GM23248 (cell line): ENCODE results near the gene CLDN15. TPM values are rescaled to one million over a fixed set of nuclear protein-coding genes. Genes with fewer than 3 reads are reported as not detected.
A peak's percentile ranks its signal among the peaks of the same experiment; 100 is the strongest.
"Not testable (repeated sequence)": the region's sequence is repeated elsewhere in the genome, so short reads cannot be mapped to it uniquely, and the experiment has no call there.

ENCODE experiments used
- DNase-seq: peaks from one replicate; pipeline ENCODE4 v3.0.0-alpha.2; 2015
- H2AFZ ChIP-seq: fragments of 200-600 bp; sonication (generic); 2 replicates; pipeline ENCODE4 v1.6.1; 2016; ENCODE audit warnings: antibody characterized with exemption
- H3F3A ChIP-seq: fragments of 200-600 bp; sonication (generic); 2 replicates; pipeline ENCODE4 v1.6.1; 2016; ENCODE audit warnings: mild to moderate bottlenecking, antibody characterized with exemption, mixed run types; ENCODE audit not compliant: insufficient read depth
- H3K27ac ChIP-seq: fragments of 200-600 bp; sonication (generic); 2 replicates; pipeline ENCODE4 v1.5.1; 2016; ENCODE audit warnings: mild to moderate bottlenecking
- H3K27me3 ChIP-seq: fragments of 200-600 bp; sonication (generic); replicated peaks from 2 replicates; pipeline ENCODE4 v1.6.1; 2016; ENCODE audit warnings: mild to moderate bottlenecking; ENCODE audit not compliant: insufficient read depth
- H3K36me3 ChIP-seq: fragments of 200-600 bp; sonication (generic); 2 replicates; pipeline ENCODE4 v1.6.1; 2016; ENCODE audit warnings: low read depth, mild to moderate bottlenecking
- H3K4me1 ChIP-seq: fragments of 200-600 bp; sonication (generic); 2 replicates; pipeline ENCODE4 v1.6.1; 2016; ENCODE audit warnings: mild to moderate bottlenecking; ENCODE audit not compliant: insufficient read depth
- H3K4me2 ChIP-seq: fragments of 200-600 bp; sonication (generic); one replicate; pipeline ENCODE4 v1.6.1; 2016; ENCODE audit warnings: mild to moderate bottlenecking; ENCODE audit not compliant: unreplicated experiment
- H3K4me3 ChIP-seq: fragments of 200-600 bp; sonication (generic); 2 replicates; pipeline ENCODE4 v1.5.1; 2016; ENCODE audit warnings: mild to moderate bottlenecking
- H3K79me2 ChIP-seq: fragments of 200-600 bp; sonication (generic); 2 replicates; pipeline ENCODE4 v1.6.1; 2016; ENCODE audit warnings: mild to moderate bottlenecking; ENCODE audit not compliant: insufficient read depth
- H3K9ac ChIP-seq: fragments of 200-600 bp; sonication (generic); 2 replicates; pipeline ENCODE4 v1.6.1; 2016; ENCODE audit warnings: mild to moderate bottlenecking
- H3K9me2 ChIP-seq: fragments of 200-600 bp; sonication (generic); 2 replicates; pipeline ENCODE4 v1.6.1; 2016; ENCODE audit warnings: mixed run types, mild to moderate bottlenecking, moderate library complexity; ENCODE audit not compliant: insufficient read depth
- H3K9me3 ChIP-seq: fragments of 200-600 bp; sonication (generic); one replicate; pipeline ENCODE4 v1.6.1; 2017; ENCODE audit warnings: low read depth
- H4K20me1 ChIP-seq: fragments of 200-600 bp; sonication (generic); 2 replicates; pipeline ENCODE4 v1.6.0; 2016; ENCODE audit not compliant: insufficient read depth
- EZH2 ChIP-seq: fragments of 200-600 bp; sonication (generic); IDR thresholded peaks from 2 replicates; pipeline ENCODE4 v1.6.1; 2018; ENCODE audit warnings: antibody characterized with exemption, mild to moderate bottlenecking; ENCODE audit not compliant: insufficient read depth, poor library complexity, severe bottlenecking
- EZH2phosphoT487 ChIP-seq: fragments of 200-600 bp; sonication (generic); IDR thresholded peaks from 2 replicates; pipeline ENCODE4 v1.6.1; 2018; ENCODE audit warnings: antibody characterized with exemption, moderate library complexity, mild to moderate bottlenecking, low read depth; ENCODE audit not compliant: insufficient read depth
- WGBS, 2 experiments: methylation state at CpG; one replicate each; pipeline ENCODE4 v1.1.6; 2015 to 2017; ENCODE audit warnings: low lambda C conversion rate in 2 of 2, low coverage in 1 of 2; ENCODE audit errors: missing lambda C conversion rate in 2 of 2; 5-methylcytosine and 5-hydroxymethylcytosine counted together
- in situ Hi-C: fragments of 300-500 bp; cut with MboI; formaldehyde crosslinking; loops from 2 replicates; pipeline ENCODE4 v1.15.0; 2020
- polyA plus RNA-seq: library from polyadenylated mRNA; unstranded; fragments of >200 nt; fragmentation: Nextera tagmentation; extraction: Ambion mirVana; gene quantifications from 2 replicates; pipeline ENCODE4 v1.2.1, GENCODE V29; 2016
- total RNA-seq: library from RNA; depleted of rRNA; stranded (reverse); fragments of >200 nt; shearing (Covaris generic); gene quantifications from 2 replicates; pipeline ENCODE4 v1.2.3, GENCODE V29; 2014

The CLDN15 gene
- total and polyA plus RNA-seq, 2 experiments from 2014 or later = 1.4 to 5.0 TPM

DNA sequence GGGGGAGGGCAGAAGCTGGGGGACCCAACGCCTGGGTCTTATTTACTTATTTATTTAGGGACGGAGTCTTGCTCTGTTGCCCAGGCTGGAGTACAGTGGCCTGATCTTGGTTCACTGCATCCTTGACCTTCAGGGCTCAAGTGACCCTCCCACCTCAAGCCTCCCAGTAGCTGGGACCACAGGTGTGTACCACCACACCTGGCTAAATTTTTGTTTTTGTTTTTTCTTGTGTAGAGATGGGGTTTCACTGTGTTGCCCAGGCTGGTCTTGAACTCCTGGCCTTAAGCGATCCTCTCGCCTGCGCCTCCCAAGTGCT lies 35.0 kb downstream of the CLDN15 start:
- in situ Hi-C loops = no loop called here
- H3K36me3 ChIP-seq = no peaks in the 10 kb centered on the region
- no peaks in the 10 kb centered on the region for H3K9me3 ChIP-seq
- no peaks in the 10 kb centered on the region for H3K9me2 ChIP-seq
- peaks cover 6% of the 10 kb centered on the region; the same call in 1 of the 2 replicates for H3F3A ChIP-seq
- H3K27me3 ChIP-seq = peaks cover 26% of the 10 kb centered on the region; the same call in 1 of the 2 replicates
- no peak overlapping the region for H2AFZ ChIP-seq
- H3K9ac ChIP-seq = no peak overlapping the region
- H4K20me1 ChIP-seq = no peaks in the 10 kb centered on the region
- H3K4me2 ChIP-seq = no peak overlapping the region
- no peaks in the 10 kb centered on the region for H3K4me1 ChIP-seq
- H3K27ac ChIP-seq = no peak overlapping the region
- no peak for DNase-seq
- no peak for TF ChIP-seq EZH2
- TF ChIP-seq EZH2phosphoT487 = no peak
- H3K4me3 ChIP-seq = no peak overlapping the region
- WGBS, 2 experiments = 79% methylated on average over 5 of the region's 5 CpGs
- no peaks in the 10 kb centered on the region for H3K79me2 ChIP-seq

DNA sequence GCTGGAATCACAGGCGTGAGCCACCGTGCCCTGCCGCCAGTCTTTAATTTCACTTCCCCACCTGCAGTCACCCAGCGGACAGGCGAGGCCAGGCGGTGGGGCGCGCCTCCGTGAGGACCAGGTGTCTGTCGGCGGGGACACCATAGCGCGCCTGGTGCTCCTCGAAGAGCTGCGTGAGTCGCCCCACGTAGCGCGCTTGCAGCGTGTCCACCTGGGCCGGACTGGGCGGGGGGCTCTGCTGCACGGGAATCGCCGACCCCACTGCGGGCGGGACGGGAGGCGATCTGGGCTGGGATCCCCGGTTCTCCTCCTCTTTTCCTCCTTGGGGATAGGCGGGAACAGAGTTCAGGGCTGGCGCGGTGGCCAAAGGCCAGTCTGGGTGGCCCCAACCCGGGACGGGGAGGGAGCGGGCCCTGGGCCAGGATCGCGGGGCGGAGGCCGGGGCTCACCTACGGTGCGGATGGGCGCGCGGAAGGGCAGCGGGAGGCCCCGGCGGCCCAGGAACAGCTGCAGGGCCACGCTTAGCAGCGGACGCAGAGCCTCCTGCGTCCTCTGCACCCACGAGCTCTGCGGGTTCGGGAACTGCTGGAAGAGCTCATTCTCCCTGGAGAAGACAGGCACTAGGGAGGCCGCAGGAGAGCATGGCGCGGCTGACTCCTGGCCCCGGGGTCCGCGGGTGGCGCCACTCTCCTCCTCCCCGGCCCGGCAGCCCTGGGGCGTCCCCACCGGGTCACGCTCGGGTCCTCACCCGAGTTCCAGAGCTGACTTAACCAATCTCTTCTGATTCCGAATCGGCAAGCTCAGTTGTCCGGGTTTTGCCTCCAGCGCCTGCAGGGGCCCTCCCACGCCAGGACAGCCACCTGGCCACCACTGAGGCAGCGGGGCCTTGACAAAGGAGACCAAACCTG lies 35.7 kb downstream of the CLDN15 start:
- in situ Hi-C loops = no loop called here
- peak; percentile 28 for DNase-seq
- 11% methylated on average over 68 to 72 of the region's 75 CpGs for WGBS, 2 experiments

DNA sequence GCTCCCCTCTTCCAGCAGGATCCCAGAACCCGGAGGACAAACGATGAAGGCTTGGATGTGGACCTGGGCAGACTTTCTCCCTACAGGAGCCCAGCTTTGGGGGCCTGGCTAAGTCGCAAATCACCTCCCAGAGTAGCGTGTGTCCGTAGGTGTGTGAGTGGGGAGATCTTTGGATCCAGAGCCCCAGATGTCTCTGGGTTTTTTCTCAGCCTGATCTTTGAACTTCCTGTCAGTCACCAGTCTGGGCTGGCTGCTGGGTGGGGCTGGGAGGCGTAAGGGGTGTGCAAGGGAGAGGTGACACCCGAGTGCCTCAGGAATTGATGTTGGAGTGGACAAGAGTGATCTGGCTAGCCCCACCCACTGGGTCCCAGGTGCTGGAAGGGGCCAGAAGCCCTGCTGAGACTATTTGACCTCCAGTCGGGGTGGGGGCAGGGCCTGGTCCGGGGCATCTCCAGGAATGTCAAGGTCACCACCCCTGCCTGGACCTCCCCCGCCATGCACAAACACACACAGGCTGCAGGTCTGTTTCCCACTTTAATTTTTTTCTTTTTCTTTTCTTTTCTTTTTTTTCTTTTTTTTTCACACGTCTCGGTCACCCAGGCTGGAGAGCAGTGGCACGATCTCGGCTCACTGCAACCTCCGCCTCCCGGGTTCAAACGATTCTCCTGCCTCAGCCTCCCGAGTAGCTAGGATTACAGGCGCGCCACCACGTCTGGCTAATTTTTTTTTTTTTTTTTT lies 36.6 kb downstream of the CLDN15 start, which contains the start of gene MOGAT3:
Gene MOGAT3, minus strand, starts transcription at position 175 of the 738 bp plus-strand sequence. CDS start 182 bp downstream, outside the sequence.
- Histone ChIP-seq H3K9me2 (no peaks in the 10 kb centered on the region), H2AFZ (no peak within 1 kb of the TSS), H3K27me3 (peaks cover 26% of the 10 kb centered on the region; the same call in 1 of the 2 replicates), H3K4me3 (peak within 1 kb of the TSS; percentile 26; the same call in 1 of the 2 replicates), H3K9me3 (no peaks in the 10 kb centered on the region), H3K4me2 (peak within 1 kb of the TSS; percentile 31), H3F3A (peaks cover 6% of the 10 kb centered on the region; the same call in 1 of the 2 replicates), H4K20me1 (no peaks in the 10 kb centered on the region), H3K4me1 (no peaks in the 10 kb centered on the region), H3K9ac (no peak within 1 kb of the TSS), H3K27ac (no peak within 1 kb of the TSS), H3K79me2 (no peaks in the 10 kb centered on the region), H3K36me3 (no peaks in the 10 kb centered on the region)
- no peak for DNase-seq
- WGBS, 2 experiments = 28 to 29% methylated on average over 21 of the region's 21 CpGs
- no peak for TF ChIP-seq EZH2phosphoT487
- peak; percentile 2 for TF ChIP-seq EZH2
- in situ Hi-C loops = no loop called here

More for the DNA sequence above, 35.7 kb downstream of the CLDN15 start:
- H2AFZ ChIP-seq = no peak overlapping the region
- H3K4me2 ChIP-seq = peak overlapping the region; percentile 31
- H4K20me1 ChIP-seq = no peaks in the 10 kb centered on the region
- H3K4me3 ChIP-seq = peak overlapping the region; percentile 26; the same call in 1 of the 2 replicates
- no peak overlapping the region for H3K27ac ChIP-seq
- no peaks in the 10 kb centered on the region for H3K79me2 ChIP-seq
- no peaks in the 10 kb centered on the region for H3K9me3 ChIP-seq
- H3K36me3 ChIP-seq = no peaks in the 10 kb centered on the region
- no peaks in the 10 kb centered on the region for H3K4me1 ChIP-seq
- peaks cover 26% of the 10 kb centered on the region; the same call in 1 of the 2 replicates for H3K27me3 ChIP-seq
- H3F3A ChIP-seq = peaks cover 6% of the 10 kb centered on the region; the same call in 1 of the 2 replicates
- no peak overlapping the region for H3K9ac ChIP-seq
- TF ChIP-seq EZH2phosphoT487 (no peak), EZH2 (peak; percentile 36)
- no peaks in the 10 kb centered on the region for H3K9me2 ChIP-seq

DNA sequence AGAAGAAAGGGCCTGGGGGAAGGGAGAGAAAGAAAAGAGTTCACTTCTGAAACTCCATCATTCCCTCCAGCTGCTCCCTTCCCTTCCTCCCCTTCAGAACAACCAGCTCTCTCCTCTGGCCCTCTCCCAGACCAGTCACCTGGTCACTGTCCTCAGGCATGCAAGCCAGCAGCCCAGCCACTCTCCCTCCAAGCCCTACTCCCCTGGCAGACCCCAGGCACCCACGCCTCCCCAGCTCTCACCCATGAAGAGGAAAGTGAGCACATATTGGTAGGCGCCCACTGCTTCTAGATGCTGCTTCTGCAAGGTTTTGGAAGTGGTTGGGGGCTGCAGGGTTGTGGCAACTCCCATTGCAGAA lies 37.1 kb downstream of the CLDN15 start:
- in situ Hi-C loops = no loop called here
- peaks cover 26% of the 10 kb centered on the region; the same call in 1 of the 2 replicates for H3K27me3 ChIP-seq

DNA sequence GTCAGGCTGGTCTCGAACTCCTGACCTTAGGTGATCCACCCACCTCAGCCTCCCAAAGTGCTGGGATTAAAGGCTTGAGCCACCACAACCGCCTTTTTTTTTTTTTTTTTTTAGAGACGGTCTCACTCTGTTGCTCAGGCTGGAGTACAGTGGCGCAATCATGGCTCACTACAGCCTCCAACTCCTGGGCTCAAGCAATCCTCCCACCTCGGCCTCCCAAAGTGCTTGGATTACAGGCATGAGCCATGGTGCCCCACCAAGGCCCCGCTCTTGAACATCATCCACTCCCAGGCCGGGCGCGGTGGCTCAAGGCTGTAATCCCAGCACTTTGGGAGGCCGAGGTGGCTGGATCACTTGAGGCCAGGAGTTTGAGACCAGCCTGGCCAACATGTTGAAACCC lies 38.1 kb downstream of the CLDN15 start:
- H3K9ac ChIP-seq, H3K9me2 ChIP-seq, H3K9me3 ChIP-seq, H3K79me2 ChIP-seq, DNase-seq, H2AFZ ChIP-seq, H3K4me2 ChIP-seq, in situ Hi-C loops, H3K27ac ChIP-seq, H3K4me3 ChIP-seq, H3F3A ChIP-seq, H3K36me3 ChIP-seq, H3K4me1 ChIP-seq, H4K20me1 ChIP-seq: not testable (repeated sequence)
- 80 to 82% methylated on average over 10 of the region's 10 CpGs for WGBS, 2 experiments
- peaks cover 26% of the 10 kb centered on the region; the same call in 1 of the 2 replicates for H3K27me3 ChIP-seq

More for the DNA sequence above, 37.1 kb downstream of the CLDN15 start:
- no peak overlapping the region for H2AFZ ChIP-seq
- H3F3A ChIP-seq = peaks cover 5% of the 10 kb centered on the region; the same call in 1 of the 2 replicates
- no peaks in the 10 kb centered on the region for H3K36me3 ChIP-seq
- no peak overlapping the region for H3K27ac ChIP-seq
- H4K20me1 ChIP-seq = no peaks in the 10 kb centered on the region
- no peak for TF ChIP-seq EZH2
- no peak for TF ChIP-seq EZH2phosphoT487
- WGBS, 2 experiments = 65 to 67% methylated on average over 2 of the region's 2 CpGs
- H3K9me3 ChIP-seq = no peaks in the 10 kb centered on the region
- H3K9ac ChIP-seq = no peak overlapping the region
- no peak overlapping the region for H3K4me3 ChIP-seq
- no peaks in the 10 kb centered on the region for H3K4me1 ChIP-seq
- DNase-seq = no peak
- H3K79me2 ChIP-seq = no peaks in the 10 kb centered on the region
- H3K9me2 ChIP-seq = no peaks in the 10 kb centered on the region
- H3K4me2 ChIP-seq = no peak overlapping the region
